ENCODE measurements around the gene WAS.

DNA sequence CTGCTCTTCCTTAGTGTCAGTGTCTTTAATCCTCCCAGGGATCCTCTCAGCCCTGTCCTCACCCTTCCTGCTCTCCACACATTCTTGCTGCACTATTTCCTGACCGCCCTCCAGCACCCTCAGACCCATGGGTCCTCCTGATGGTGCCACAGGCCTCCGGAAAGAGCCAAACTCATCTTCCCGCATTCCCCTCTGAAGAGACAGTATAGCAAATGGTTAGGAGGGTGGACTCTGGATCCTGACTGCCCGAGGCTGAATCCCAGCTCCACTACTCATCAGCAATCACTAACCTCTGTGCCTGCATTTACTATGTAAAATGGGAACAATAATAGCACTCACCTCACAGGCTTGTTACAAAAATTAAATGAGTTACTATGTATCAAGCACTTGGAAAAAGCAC, 19.1 kb downstream of the WAS start:
- TF ChIP-seq EZH2 (IDR thresholded peaks at IDR 0.05; ENCODE audit: borderline replicate concordance, insufficient read depth, low read depth, low read length, poor library complexity, severe bottlenecking), result no peak
- TF ChIP-seq CTCF (IDR thresholded peaks at IDR 0.05), result no peak

Data from B cell (primary cell).